HG03469 (cell line): ENCODE measurements around the gene TMEM31.
"Not testable (repeated sequence)": the region's sequence is repeated elsewhere in the genome, so short reads cannot be mapped to it uniquely, and the experiment has no call there.

Source experiments
- ATAC-seq: cut with Tn5 transposase; IDR thresholded peaks from one replicate; pipeline ENCODE4 v1.9.1; 2021; ENCODE audit warnings: mild to moderate bottlenecking, moderate library complexity, moderate number of reproducible peaks; ENCODE audit not compliant: unreplicated experiment

TMEM31 gene

DNA sequence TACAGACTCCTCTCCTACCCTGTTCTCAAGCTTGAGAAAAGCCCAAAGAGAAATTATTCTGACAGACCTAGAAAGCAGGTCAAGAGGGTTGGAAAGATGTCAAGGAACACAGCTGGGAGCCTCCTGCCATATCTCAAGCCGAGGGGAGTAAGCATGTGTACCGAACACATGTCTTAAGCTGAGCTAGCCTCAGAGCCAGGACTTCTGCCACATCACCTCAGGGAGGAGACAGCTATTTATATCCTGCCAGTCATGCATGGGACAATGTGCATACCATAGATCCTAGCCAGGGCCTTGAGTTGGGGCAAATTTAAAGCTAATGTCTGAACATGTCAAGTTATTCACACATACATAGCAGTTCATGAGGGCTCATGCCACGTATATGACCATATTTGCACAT, 11.8 kb downstream of the TMEM31 start:
- no peak for ATAC-seq

DNA sequence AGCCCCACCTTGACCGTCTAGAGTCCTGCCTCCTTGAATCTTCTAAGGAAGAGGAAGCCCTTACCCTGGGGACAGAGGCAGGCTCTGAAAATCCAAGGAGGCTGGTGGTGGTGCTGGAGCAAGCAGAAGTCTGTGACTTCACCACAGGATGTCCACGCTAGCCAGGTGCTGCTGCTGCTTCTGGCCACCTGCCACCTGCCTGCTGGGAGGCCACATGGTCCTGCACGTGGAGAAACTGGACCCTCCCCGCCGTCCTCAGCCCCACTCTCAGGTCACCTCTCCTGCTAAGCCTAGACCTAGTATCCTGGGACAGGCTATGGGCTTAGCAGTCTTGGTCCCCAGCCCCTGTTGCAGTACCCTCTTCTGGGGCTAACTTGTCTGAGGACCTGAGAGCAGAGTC, 15.8 kb downstream of the TMEM31 start:
- no peak for ATAC-seq

DNA sequence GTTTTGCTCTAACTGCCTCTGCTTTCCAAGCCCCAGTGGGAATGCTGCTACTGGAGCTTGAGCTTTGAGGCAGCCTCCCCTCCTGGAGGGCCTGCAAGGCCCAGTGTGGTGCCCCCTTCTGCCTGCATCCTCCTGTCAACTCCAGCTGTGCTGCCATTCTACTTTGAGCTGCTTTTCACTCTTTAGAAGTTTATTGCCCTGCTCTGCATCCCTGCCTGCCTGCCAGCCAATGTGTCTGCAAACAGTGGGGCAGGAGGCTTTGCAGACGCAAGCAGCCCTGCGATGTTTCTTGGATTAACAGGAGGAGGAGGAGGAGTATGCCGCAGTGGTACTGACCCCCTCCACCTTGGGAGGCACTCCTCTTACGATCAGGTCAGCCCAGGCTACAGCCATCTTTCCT, 16.4 kb downstream of the TMEM31 start:
- no peak for ATAC-seq

DNA sequence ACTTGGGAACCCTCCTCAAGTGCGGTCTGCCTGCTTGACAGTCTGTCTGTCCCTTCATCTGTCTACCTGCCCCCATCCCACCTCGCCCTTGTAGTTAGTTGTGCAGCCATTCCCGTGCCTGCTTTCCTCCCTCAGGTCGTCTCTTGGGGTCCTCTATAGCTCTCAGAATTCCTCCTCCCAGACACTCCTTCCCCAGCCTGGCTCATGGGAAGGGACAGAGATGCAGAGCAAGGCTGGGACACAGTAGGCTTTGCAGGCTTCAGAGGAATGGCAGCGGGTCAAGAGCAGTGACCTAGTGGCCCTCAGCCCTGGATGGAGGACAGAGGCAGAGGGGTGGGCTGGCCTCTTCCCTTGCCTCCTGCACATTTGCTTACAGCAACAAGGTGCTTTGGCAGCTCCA, 18.3 kb downstream of the TMEM31 start:
- no peak for ATAC-seq

DNA sequence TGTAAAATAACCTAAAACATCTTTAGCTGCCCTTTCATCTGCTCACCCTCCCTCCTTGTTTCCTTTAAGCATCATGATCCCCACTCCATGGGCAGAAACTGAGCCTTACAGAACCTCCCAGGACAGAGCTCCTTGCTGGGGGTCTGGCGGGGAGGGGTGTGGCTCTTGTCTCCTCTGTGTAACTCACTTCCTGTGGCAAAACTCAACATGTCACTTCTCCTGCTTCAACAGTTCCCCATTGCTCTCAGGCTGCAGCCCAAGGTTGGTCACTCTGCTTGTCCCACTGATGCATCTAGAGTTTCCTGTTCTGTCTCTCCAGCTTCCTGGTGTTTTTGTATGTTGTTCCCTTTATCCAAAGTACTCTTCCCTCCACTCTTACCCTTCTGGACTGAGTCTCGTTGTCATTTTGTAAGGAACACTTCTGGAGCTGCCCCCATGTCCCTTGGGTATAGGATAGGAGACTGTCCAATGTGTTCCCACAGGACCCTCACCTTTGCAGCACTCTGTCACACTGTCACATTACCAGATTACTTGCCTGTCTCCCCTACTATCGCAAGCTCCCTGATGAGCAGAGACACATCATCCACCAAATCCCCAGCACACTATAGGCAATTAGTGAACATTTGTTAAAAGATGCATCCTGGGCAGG, 19.6 kb downstream of the TMEM31 start:
- no peak for ATAC-seq

DNA sequence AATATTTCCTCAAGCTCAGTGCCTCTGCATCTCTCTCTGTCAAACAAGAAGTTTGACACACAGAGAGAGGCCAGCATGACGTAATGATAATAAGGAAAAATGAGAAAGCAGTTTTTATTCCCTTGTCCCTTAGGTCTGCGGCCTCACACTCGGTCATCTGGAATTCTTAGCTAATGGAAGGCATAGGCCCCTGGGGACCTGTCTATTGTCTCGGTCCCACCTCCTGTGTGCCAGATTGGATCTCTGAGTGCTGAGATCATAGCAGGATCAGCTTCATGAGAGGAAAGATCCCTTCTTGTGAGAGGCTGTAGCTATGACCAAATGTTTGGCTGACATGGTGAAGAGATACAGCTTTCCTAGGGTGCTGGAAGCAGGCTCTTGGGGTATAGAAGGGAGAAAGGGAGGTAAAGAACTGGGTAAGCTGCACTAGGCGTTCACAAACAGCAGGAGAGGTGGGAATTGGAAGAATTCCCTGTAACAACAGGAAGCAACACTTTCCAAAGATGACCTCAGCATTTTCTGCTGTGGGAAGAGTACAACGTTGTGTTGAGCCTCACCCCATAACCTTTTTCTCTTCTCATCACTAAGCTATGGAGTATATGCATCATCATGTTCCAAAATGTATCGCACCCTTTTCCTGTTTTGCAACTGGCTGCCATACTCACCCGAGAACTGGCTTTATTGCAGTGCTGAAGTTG, 20.2 kb downstream of the TMEM31 start:
- ATAC-seq, result no peak

DNA sequence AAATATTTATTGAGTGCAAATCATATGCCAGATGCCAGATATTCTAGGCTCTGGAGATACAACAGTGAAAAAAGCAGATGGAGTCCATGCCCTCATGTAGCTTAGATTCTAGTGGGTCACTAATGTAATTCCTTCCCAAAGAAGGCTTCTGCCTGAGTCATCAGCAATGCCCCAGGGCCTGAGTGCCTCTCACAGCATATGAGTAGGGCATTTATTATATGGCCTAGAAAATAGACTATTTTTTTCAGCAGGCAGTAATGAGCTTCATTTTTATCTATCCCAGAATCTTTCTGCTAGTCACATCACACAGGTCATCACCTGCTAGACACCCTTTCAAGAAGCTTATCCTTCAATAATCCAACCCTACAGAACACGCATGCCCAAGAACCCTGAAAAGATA, 22.3 kb downstream of the TMEM31 start:
- ATAC-seq, result no peak

DNA sequence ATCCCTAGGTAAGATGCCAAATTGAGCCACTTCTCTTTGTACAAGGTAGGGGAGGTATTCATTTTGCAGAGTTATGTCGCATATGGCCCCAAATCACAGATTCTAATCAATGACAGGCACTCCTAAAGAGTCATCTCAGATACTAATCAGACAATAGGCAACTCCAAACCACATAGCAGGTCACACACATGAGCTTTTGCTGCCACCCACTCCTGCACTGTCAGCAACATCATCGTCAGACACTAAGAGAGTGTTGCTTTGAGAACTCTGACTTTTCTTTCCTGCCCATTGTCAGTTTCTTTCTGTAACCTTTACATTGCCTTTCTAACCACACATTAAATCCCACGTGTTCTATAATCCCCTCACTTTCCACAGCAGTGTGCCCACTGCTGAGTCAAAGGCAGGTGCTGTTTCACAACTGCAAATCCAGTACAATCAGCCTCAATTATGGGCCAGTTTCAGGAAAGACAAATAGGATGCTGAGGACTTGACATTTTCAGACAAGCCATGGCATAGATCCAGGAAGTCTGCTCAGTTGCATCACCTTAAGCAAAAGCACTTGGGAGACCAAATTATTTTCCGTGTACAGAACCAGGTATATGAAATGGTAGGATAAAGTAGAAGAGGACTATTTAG, 23.5 kb downstream of the TMEM31 start:
- ATAC-seq, result no peak

DNA sequence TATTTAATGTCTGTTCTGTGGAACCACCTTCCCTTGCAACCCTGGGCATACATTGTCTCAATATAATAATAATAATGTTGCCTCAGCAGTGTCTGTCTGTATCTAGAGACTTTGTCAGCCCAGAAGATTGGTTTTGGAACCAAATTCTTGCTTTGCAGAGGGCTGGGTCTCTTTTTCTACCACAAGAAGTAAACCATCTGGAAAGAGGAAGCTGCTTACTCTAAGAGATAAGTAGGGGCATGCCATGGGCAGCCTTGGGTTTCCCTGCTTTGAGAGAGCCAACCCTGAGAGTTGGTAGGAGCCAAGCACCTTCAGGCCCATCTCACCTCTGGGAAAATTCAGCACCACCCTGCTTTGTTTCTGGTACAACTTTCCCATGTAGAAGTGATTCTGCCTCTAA, 27.0 kb downstream of the TMEM31 start:
- ATAC-seq, result no peak

DNA sequence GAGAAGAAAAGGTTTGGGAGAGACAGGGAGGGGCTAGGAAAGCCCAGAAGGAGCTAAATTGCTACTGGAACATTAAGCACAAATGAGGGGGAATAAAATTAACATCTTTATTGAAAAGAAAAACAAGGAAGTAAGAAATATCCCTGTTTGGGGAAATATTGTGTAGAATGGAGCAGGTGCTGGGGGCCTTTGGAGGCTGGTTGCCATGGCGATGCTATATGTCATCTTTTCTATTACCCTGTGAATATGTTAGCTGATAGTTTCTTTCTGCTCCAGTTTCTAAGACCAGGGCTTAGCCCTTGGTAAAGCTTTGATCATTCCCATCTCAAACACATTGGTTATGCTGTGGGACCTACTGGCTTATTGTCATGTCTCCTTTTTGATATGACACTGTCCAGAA, 28.7 kb downstream of the TMEM31 start:
- ATAC-seq, result no peak

DNA sequence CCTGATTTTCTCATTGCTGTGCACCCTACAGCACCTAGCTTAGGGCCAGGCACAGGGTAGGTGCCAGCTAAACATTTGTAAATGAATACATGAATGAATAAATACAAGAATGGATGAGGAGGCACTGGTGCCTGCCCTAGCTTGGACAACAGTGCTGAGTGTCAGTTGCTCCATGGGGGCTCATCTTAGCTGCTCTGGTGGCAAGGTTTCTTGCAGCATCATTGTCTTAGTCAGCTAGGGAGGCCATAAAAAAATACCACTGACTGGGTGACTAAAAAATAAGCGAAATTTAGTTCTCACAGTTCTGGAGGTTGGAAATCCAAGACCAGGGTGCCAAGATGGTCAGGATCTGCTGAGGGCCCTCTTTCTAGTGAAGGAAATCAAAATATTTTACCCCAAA, 31.2 kb downstream of the TMEM31 start:
- ATAC-seq, result no peak

DNA sequence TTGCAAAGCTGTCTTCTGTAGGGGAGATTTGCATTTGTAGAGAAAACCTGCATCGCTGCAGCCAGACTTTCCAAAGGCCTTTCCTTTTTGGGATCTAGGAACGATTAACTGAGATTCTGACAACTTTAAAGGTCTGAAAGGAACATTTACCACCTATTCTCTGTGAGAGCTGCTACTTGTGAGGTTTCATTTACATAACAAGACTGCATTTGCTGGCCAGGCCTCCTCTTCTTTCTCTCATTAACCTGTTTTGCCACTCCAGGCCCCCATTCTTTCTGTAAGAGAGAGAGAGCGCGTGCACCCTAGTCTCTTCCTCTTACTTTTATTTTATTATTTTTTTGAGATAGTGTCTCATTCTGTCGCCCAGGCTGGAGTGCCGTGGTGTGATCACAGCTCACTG, 31.6 kb downstream of the TMEM31 start:
- no peak for ATAC-seq

DNA sequence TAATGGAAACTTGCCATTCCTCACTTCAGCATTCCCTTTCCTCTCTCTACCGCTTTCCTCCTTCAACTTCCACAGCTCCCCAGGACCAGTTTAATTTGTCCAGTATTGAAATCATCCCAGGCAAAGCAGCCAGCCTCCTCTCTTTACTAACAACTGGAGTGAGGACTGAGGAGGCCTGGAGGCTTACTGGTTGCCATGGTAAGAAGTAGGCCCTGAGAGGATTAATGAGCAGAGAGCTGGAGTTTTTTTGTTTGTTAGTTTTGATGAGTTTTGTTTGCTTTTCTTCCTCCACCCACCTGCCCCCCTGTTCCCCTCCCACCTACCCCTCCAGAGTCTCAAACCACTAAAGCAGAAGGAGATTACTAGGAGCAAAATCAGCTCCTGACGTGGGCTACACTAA, 36.5 kb downstream of the TMEM31 start:
- ATAC-seq, result no peak

DNA sequence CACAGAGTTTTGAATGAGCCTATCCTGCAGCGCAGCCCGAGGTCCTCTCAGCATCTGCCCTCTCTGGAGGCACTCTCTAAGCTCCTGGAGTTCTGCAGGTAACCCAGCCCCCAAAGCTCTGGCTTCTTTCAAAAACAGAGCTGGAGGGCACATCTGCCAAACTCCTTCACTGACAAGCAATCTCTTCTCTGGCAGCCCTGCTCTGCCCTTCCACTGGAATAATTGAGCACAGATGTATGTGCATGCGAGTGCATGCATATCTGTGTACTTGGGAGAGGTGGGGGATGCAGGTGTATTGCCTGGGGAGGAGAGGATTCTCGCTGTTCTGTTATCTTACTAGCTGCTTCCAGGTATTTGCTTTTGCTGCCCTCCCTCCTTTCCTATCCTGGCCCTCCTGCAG, 43.7 kb downstream of the TMEM31 start:
- ATAC-seq, result no peak

DNA sequence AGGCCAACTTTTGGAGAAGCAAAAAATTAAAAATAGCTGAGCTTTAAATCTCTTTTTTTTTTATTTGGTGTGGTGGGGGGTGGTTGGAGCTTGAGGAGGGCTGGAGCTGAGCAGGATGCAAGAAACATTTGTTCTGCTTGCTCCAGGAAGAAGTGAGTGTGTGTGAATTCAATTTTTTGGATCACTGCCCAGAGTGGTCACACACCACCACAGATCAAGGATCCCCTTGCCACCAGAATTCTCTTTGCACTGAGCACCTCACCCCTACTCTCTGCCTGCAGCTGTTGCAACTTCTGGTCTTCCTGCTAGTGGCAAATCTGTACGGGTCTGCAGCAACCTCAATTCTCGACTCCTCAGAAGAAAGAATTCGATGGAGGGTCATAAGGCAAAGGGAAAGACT, 46.0 kb downstream of the TMEM31 start:
- ATAC-seq, result no peak

DNA sequence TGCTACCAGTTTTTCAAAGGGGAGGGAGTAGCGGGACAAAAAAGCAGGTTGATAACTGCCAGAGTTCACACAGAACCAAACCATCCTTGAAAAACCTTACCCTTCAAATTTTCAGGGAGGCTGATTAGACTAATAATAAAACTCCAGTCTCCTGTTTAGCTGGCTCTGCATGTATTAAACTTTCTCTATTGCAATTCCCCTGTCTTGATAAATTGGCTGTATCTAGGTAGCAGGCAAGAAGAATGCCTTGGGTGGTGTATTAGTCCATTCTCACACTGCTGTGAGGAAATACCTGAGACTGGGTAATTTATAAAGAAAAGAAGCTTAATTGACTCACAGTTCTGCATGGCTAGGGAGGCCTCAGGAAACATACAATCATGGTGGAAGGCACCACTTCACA, 47.8 kb downstream of the TMEM31 start:
- no peak for ATAC-seq

DNA sequence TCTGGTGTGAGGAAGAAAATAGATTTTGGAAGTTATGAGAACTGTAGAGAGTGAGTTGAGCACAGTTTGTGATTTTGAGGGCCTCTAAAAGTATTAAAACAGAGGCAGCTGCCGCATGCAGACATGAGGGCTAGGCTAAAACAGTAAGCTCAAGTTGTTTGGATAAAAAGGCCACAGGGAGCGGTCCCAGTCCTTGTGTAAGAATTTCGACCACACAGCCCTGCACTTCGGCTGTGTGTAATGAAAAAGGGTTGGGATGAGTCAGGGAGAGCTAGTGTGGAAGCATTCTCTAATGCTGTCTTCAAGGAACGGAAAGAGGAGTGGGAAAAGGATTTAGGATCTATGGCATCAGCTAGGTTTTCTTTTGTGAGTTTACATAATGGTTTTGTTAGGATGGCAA, 52.8 kb downstream of the TMEM31 start:
- not testable (repeated sequence) for ATAC-seq
